HepG2 (cell line): ENCODE measurements around the gene H6PD. TPM values are rescaled to one million over a fixed set of nuclear protein-coding genes. Genes with fewer than 3 reads are reported as not detected.

Experiments
- ARNT2 ChIP-seq: sonication (generic); formaldehyde crosslinking; IDR thresholded peaks from 2 replicates; pipeline ENCODE4 v1.8.0; 2022; ENCODE audit warnings: mild to moderate bottlenecking, low read depth, missing genetic modification reagents, moderate library complexity
- MEIS2 ChIP-seq: sonication (generic); formaldehyde crosslinking; IDR thresholded peaks from 2 replicates; pipeline ENCODE4 v1.9.0; 2021; ENCODE audit warnings: mild to moderate bottlenecking, missing genetic modification reagents
- SRY ChIP-seq: sonication (generic); formaldehyde crosslinking; IDR thresholded peaks from 2 replicates; pipeline ENCODE4 v1.8.0; 2022; ENCODE audit warnings: mild to moderate bottlenecking, missing genetic modification reagents
- ZMYM3 ChIP-seq: sonication (generic); formaldehyde crosslinking; IDR thresholded peaks from 2 replicates; pipeline ENCODE4 v1.5.1; 2020; ENCODE audit warnings: mild to moderate bottlenecking, missing genetic modification reagents
- ZNF20 ChIP-seq: sonication (generic); formaldehyde crosslinking; IDR thresholded peaks from 2 replicates; pipeline ENCODE4 v1.4.0; 2020; ENCODE audit warnings: mild to moderate bottlenecking, moderate library complexity, missing genetic modification reagents
- ZNF24 ChIP-seq: fragments of 450-650 bp; IDR thresholded peaks from 2 replicates; pipeline ENCODE4 v1.6.1; 2017; ENCODE audit warnings: antibody characterized with exemption, mild to moderate bottlenecking
- ZSCAN25 ChIP-seq: sonication (generic); formaldehyde crosslinking; IDR thresholded peaks from 2 replicates; pipeline ENCODE4 v1.8.0; 2022; ENCODE audit warnings: mild to moderate bottlenecking, missing genetic modification reagents
- polyA plus RNA-seq, 8 experiments: library from polyadenylated mRNA; depleted of rRNA in 3 of 8; stranded (reverse) in 7 of 8; unstranded in 1 of 8; fragments of >200 nt; fragmentation: Illumina TruSeq in 4 of 8; extraction: Trizol in 4 of 8; gene quantifications; 2 replicates each; pipeline versions ENCODE4 v1.2.1 to v1.2.3, GENCODE V29; 2011 to 2016; ENCODE audit warnings: low read depth in 4 of 8, missing spikeins in 1 of 8, mixed read lengths in 1 of 8; ENCODE audit not compliant: insufficient read depth in 1 of 8
- total RNA-seq, 5 experiments: library from RNA; depleted of rRNA; stranded (reverse); fragments of >200 nt; fragmentation: Illumina TruSeq; extraction: Trizol; gene quantifications; 2 replicates each; pipeline ENCODE4 v1.2.3, GENCODE V29; 2016; ENCODE audit warnings: low read depth in 1 of 5
- TF ChIP-seq, protein P1 (sequence below): sonication (generic); formaldehyde crosslinking; IDR thresholded peaks from 2 replicates; pipeline ENCODE4 v1.4.0; 2020; ENCODE audit warnings: missing genetic modification reagents, borderline replicate concordance
- TF ChIP-seq, protein P2 (sequence below): IDR thresholded peaks from 2 replicates; pipeline ENCODE4 v1.6.1; 2012; ENCODE audit warnings: inconsistent platforms
- TF ChIP-seq, protein P3 (sequence below): sonication (generic); formaldehyde crosslinking; IDR thresholded peaks from 2 replicates; pipeline ENCODE4 v1.8.0; 2022; ENCODE audit warnings: mild to moderate bottlenecking, missing genetic modification reagents; ENCODE audit not compliant: insufficient replicate concordance
- TF ChIP-seq, protein P4 (sequence below): sonication (generic); formaldehyde crosslinking; IDR thresholded peaks from 2 replicates; pipeline ENCODE4 v1.5.0; 2020; ENCODE audit warnings: mild to moderate bottlenecking, missing genetic modification reagents, borderline replicate concordance
- TF ChIP-seq, protein P5 (sequence below): IDR thresholded peaks from 2 replicates; pipeline ENCODE4 v1.6.1; 2018; ENCODE audit warnings: missing genetic modification reagents, mild to moderate bottlenecking, missing compliant biosample characterization
- TF ChIP-seq, protein P6 (sequence below): sonication (generic); IDR thresholded peaks from 2 replicates; pipeline ENCODE4 v1.6.1; 2016; ENCODE audit warnings: low read depth, borderline replicate concordance

Gene H6PD
- total and polyA plus RNA-seq, 2 of the 13 experiments (the other 11 are each of a cell fraction or from before 2014, with no cell fraction given) = 9.3 to 14.1 TPM

DNA sequence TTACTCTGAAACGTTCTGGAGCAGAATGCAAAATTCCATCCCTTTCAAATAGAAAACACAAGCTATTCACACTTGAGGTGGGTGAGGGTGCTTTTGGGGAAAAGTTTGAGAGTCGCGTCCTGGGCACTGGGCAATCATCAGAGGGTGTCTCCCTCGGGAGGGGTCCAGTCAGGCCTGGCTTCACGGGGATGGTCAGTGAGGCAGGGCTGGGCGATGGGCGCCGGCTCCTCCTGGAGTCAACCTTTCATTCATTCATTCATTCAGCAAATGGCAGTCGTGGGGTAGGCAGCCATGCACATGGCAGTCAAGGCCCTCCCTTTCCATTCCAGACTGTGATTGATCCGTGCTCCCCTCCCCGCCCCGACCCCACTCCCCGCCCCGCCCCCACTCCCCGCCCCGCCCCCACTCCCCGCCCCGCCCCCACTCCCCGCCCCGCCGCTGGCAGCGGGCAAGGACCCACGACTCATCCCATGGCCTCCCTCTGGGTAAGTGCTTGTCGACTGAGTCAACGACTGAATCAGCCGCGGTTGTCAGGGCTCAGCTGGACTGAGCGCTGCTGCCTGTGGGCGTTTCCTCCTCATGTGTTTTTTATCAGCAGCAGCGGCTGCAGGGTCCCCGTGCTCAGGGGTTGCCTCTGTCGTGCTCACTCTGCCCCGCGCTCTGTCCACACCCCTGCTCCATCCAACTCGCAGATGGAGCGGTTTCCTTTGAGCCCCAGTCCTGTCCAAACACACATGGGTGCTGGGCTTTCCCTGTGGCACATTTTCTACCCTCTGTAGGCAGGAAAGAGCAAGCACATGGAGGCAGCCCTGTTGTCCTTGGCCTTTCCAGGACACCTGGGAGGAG is 45.7 kb downstream of the H6PD start (continued):
- TF ChIP-seq, protein P1, sequence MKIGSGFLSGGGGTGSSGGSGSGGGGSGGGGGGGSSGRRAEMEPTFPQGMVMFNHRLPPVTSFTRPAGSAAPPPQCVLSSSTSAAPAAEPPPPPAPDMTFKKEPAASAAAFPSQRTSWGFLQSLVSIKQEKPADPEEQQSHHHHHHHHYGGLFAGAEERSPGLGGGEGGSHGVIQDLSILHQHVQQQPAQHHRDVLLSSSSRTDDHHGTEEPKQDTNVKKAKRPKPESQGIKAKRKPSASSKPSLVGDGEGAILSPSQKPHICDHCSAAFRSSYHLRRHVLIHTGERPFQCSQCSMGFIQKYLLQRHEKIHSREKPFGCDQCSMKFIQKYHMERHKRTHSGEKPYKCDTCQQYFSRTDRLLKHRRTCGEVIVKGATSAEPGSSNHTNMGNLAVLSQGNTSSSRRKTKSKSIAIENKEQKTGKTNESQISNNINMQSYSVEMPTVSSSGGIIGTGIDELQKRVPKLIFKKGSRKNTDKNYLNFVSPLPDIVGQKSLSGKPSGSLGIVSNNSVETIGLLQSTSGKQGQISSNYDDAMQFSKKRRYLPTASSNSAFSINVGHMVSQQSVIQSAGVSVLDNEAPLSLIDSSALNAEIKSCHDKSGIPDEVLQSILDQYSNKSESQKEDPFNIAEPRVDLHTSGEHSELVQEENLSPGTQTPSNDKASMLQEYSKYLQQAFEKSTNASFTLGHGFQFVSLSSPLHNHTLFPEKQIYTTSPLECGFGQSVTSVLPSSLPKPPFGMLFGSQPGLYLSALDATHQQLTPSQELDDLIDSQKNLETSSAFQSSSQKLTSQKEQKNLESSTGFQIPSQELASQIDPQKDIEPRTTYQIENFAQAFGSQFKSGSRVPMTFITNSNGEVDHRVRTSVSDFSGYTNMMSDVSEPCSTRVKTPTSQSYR = peak; percentile 28; the same call in 1 of the 2 replicates
- TF ChIP-seq, protein P2, sequence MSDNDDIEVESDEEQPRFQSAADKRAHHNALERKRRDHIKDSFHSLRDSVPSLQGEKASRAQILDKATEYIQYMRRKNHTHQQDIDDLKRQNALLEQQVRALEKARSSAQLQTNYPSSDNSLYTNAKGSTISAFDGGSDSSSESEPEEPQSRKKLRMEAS = peak; percentile 40
- 0 out of 2 replicates have a peak, but pooled peaks have one; percentile 26 for TF ChIP-seq SRY (CRISPR knock-in tag)
- 0 out of 2 replicates have a peak, but pooled peaks have one; percentile 70 for TF ChIP-seq ZNF24
- 0 out of 2 replicates have a peak, but pooled peaks have one; percentile 12 for TF ChIP-seq ZMYM3
- TF ChIP-seq MEIS2 (CRISPR knock-in tag) = 0 out of 2 replicates have a peak, but pooled peaks have one; percentile 23
- peak; percentile 75 for TF ChIP-seq ZSCAN25 (CRISPR knock-in tag)
- TF ChIP-seq, protein P3, sequence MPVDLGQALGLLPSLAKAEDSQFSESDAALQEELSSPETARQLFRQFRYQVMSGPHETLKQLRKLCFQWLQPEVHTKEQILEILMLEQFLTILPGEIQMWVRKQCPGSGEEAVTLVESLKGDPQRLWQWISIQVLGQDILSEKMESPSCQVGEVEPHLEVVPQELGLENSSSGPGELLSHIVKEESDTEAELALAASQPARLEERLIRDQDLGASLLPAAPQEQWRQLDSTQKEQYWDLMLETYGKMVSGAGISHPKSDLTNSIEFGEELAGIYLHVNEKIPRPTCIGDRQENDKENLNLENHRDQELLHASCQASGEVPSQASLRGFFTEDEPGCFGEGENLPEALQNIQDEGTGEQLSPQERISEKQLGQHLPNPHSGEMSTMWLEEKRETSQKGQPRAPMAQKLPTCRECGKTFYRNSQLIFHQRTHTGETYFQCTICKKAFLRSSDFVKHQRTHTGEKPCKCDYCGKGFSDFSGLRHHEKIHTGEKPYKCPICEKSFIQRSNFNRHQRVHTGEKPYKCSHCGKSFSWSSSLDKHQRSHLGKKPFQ (CRISPR knock-in tag) = no peak
- TF ChIP-seq, protein P4, sequence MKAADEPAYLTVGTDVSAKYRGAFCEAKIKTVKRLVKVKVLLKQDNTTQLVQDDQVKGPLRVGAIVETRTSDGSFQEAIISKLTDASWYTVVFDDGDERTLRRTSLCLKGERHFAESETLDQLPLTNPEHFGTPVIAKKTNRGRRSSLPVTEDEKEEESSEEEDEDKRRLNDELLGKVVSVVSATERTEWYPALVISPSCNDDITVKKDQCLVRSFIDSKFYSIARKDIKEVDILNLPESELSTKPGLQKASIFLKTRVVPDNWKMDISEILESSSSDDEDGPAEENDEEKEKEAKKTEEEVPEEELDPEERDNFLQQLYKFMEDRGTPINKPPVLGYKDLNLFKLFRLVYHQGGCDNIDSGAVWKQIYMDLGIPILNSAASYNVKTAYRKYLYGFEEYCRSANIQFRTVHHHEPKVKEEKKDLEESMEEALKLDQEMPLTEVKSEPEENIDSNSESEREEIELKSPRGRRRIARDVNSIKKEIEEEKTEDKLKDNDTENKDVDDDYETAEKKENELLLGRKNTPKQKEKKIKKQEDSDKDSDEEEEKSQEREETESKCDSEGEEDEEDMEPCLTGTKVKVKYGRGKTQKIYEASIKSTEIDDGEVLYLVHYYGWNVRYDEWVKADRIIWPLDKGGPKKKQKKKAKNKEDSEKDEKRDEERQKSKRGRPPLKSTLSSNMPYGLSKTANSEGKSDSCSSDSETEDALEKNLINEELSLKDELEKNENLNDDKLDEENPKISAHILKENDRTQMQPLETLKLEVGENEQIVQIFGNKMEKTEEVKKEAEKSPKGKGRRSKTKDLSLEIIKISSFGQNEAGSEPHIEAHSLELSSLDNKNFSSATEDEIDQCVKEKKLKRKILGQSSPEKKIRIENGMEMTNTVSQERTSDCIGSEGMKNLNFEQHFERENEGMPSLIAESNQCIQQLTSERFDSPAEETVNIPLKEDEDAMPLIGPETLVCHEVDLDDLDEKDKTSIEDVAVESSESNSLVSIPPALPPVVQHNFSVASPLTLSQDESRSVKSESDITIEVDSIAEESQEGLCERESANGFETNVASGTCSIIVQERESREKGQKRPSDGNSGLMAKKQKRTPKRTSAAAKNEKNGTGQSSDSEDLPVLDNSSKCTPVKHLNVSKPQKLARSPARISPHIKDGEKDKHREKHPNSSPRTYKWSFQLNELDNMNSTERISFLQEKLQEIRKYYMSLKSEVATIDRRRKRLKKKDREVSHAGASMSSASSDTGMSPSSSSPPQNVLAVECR (CRISPR knock-in tag) = peak; percentile 14; the same call in 1 of the 2 replicates
- TF ChIP-seq ARNT2 (CRISPR knock-in tag) = no peak
- TF ChIP-seq ZNF20 (CRISPR knock-in tag) = no peak
- TF ChIP-seq, protein P5, sequence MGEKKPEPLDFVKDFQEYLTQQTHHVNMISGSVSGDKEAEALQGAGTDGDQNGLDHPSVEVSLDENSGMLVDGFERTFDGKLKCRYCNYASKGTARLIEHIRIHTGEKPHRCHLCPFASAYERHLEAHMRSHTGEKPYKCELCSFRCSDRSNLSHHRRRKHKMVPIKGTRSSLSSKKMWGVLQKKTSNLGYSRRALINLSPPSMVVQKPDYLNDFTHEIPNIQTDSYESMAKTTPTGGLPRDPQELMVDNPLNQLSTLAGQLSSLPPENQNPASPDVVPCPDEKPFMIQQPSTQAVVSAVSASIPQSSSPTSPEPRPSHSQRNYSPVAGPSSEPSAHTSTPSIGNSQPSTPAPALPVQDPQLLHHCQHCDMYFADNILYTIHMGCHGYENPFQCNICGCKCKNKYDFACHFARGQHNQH (CRISPR knock-in tag) = 0 out of 2 replicates have a peak, but pooled peaks have one; percentile 29
- TF ChIP-seq, protein P6, sequence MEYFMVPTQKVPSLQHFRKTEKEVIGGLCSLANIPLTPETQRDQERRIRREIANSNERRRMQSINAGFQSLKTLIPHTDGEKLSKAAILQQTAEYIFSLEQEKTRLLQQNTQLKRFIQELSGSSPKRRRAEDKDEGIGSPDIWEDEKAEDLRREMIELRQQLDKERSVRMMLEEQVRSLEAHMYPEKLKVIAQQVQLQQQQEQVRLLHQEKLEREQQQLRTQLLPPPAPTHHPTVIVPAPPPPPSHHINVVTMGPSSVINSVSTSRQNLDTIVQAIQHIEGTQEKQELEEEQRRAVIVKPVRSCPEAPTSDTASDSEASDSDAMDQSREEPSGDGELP = peak; percentile 68; the same call in 1 of the 2 replicates
